ENCODE data around the gene PDCD1.
"Not testable (repeated sequence)": the region's sequence is repeated elsewhere in the genome, so short reads cannot be mapped to it uniquely, and the experiment has no call there.

The PDCD1 gene

GRCh38 chr2:241858206-241859016 lies at the start of gene PDCD1:
Gene PDCD1 (minus strand): TSS chr2:241858894. CDS start chr2:241858838, 56 bp downstream.
- DNase-seq: peak; percentile 86

GRCh38 chr2:241907831-241908230 lies 49.1 kb upstream of the PDCD1 start:
- DNase-seq: not testable (repeated sequence)

- no peak for DNase-seq
Observed at GRCh38 chr2:241906826-241907570, 48.3 kb upstream of the PDCD1 start.

GRCh38 chr2:241906378-241906770 lies 47.7 kb upstream of the PDCD1 start:
- DNase-seq: not testable (repeated sequence)

- DNase-seq: no peak
Observed at GRCh38 chr2:241905716-241906377, 47.2 kb upstream of the PDCD1 start.

- no peak for DNase-seq
Observed at GRCh38 chr2:241904791-241905710, 46.4 kb upstream of the PDCD1 start.

GRCh38 chr2:241904011-241904718 lies 45.5 kb upstream of the PDCD1 start:
- DNase-seq: no peak

- DNase-seq: no peak
Observed at GRCh38 chr2:241903121-241904010, 44.7 kb upstream of the PDCD1 start.

GRCh38 chr2:241902357-241902991 lies 43.8 kb upstream of the PDCD1 start:
- no peak for DNase-seq

GRCh38 chr2:241901500-241902351 lies 43.0 kb upstream of the PDCD1 start:
- DNase-seq: no peak

- no peak for DNase-seq
Observed at GRCh38 chr2:241901018-241901380, 42.3 kb upstream of the PDCD1 start.

- no peak for DNase-seq
Observed at GRCh38 chr2:241900251-241901017, 41.7 kb upstream of the PDCD1 start.

- DNase-seq: no peak
Observed at GRCh38 chr2:241898463-241899270, 40.0 kb upstream of the PDCD1 start.

- peak; percentile 42 for DNase-seq
Observed at GRCh38 chr2:241897231-241897916, 38.7 kb upstream of the PDCD1 start.

- peak; percentile 50 for DNase-seq
Observed at GRCh38 chr2:241896746-241897201, 38.1 kb upstream of the PDCD1 start.

- DNase-seq: peak; percentile 58
Observed at GRCh38 chr2:241895712-241896641, 37.3 kb upstream of the PDCD1 start.
